Measurements from ENCODE around the gene AATF. TPM values are rescaled to one million over a fixed set of nuclear protein-coding genes. Genes with fewer than 3 reads are reported as not detected.

The AATF gene
- total RNA-seq, 1 donor from 2014 or later, result 53.5 TPM

GRCh38 chr17:37052450-37052849 lies 103.7 kb downstream of the AATF start:
- DNase-seq (ENCODE audit: low spot score, unreplicated experiment), result no peak
- H3K36me3 Mint-ChIP-seq (ENCODE audit: insufficient read depth), result peaks cover 20% of the 10 kb centered on the region
- H3K27me3 Mint-ChIP-seq, result no peaks in the 10 kb centered on the region
- no peak overlapping the region for H3K27ac Mint-ChIP-seq
- no peak for TF ChIP-seq CTCF (IDR thresholded peaks at IDR 0.05; ENCODE audit: unreplicated experiment)
- no peaks in the 10 kb centered on the region for H3K9me3 Mint-ChIP-seq (ENCODE audit: low read depth)
- no peak overlapping the region for H3K4me3 Mint-ChIP-seq (ENCODE audit: low read depth)
- H3K4me1 Mint-ChIP-seq (ENCODE audit: low read depth), result peaks cover 1% of the 10 kb centered on the region

GRCh38 chr17:37054894-37055293 lies 106.1 kb downstream of the AATF start:
- peak overlapping the region; percentile 54 for H3K27ac Mint-ChIP-seq
- no peak overlapping the region for H3K4me3 Mint-ChIP-seq (ENCODE audit: low read depth)
- DNase-seq (ENCODE audit: low spot score, unreplicated experiment), result no peak
- TF ChIP-seq CTCF (IDR thresholded peaks at IDR 0.05; ENCODE audit: unreplicated experiment), result no peak
- H3K9me3 Mint-ChIP-seq (ENCODE audit: low read depth), result no peaks in the 10 kb centered on the region
- H3K27me3 Mint-ChIP-seq, result no peaks in the 10 kb centered on the region
- H3K4me1 Mint-ChIP-seq (ENCODE audit: low read depth), result no peaks in the 10 kb centered on the region
- H3K36me3 Mint-ChIP-seq (ENCODE audit: insufficient read depth), result peaks cover 20% of the 10 kb centered on the region

GRCh38 chr17:37056622-37057021 lies 107.9 kb downstream of the AATF start:
- no peak for DNase-seq (ENCODE audit: low spot score, unreplicated experiment)
- Mint-ChIP-seq H3K4me3 (ENCODE audit: low read depth) (no peak overlapping the region), H3K27me3 (no peaks in the 10 kb centered on the region), H3K27ac (no peak overlapping the region), H3K9me3 (ENCODE audit: low read depth) (no peaks in the 10 kb centered on the region), H3K36me3 (ENCODE audit: insufficient read depth) (peaks cover 20% of the 10 kb centered on the region), H3K4me1 (ENCODE audit: low read depth) (peaks cover 9% of the 10 kb centered on the region)
- no peak for TF ChIP-seq CTCF (IDR thresholded peaks at IDR 0.05; ENCODE audit: unreplicated experiment)

- H3K4me1 Mint-ChIP-seq (ENCODE audit: low read depth), result peaks cover 11% of the 10 kb centered on the region
Measured at GRCh38 chr17:37059493-37059892, 110.7 kb downstream of the AATF start.

GRCh38 chr17:37060094-37060493 lies 111.3 kb downstream of the AATF start:
- Mint-ChIP-seq H3K27me3 (peaks cover 15% of the 10 kb centered on the region), H3K4me1 (ENCODE audit: low read depth) (peaks cover 11% of the 10 kb centered on the region), H3K36me3 (ENCODE audit: insufficient read depth) (peaks cover 15% of the 10 kb centered on the region), H3K4me3 (ENCODE audit: low read depth) (no peak overlapping the region), H3K27ac (no peak overlapping the region), H3K9me3 (ENCODE audit: low read depth) (no peaks in the 10 kb centered on the region)
- no peak for TF ChIP-seq CTCF (IDR thresholded peaks at IDR 0.05; ENCODE audit: unreplicated experiment)
- no peak for DNase-seq (ENCODE audit: low spot score, unreplicated experiment)

More at GRCh38 chr17:37059493-37059892, 110.7 kb downstream of the AATF start:
- no peak for DNase-seq (ENCODE audit: low spot score, unreplicated experiment)
- H3K9me3 Mint-ChIP-seq (ENCODE audit: low read depth), result no peaks in the 10 kb centered on the region
- no peak overlapping the region for H3K4me3 Mint-ChIP-seq (ENCODE audit: low read depth)
- no peak overlapping the region for H3K27ac Mint-ChIP-seq
- no peak for TF ChIP-seq CTCF (IDR thresholded peaks at IDR 0.05; ENCODE audit: unreplicated experiment)
- H3K27me3 Mint-ChIP-seq, result peaks cover 9% of the 10 kb centered on the region
- peaks cover 16% of the 10 kb centered on the region for H3K36me3 Mint-ChIP-seq (ENCODE audit: insufficient read depth)
